ENCODE data around the gene TAF5L. TPM values are rescaled to one million over a fixed set of nuclear protein-coding genes. Genes with fewer than 3 reads are reported as not detected.

Gene TAF5L
- polyA plus RNA-seq, 1 donor (not counting 4 experiments of a cell fraction or from before 2014, with no cell fraction given), result 23.7 TPM

DNA sequence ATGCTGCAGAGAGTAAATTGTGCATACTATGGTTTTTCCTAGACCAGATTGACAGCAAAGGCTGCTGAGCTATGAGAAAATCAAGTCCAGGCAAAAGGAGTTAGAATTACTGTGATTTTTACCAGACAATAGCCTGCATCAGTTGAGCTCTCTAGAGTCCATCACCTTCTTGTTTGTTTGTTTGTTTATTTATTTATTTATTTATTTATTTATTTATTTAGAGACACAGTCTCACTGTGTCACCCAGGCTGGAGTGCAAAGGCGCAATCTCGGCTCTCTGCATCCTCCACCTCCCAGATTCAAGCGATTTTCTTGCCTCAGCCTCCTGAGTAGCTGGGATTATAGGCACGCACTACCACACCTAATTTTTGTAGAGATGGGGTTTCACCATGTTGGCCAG is 43.2 kb downstream of the TAF5L start:
- Histone ChIP-seq H3K4me3 (ENCODE audit: control insufficient read depth in 2 of 3, extremely low read depth in 1 of 3, insufficient read depth in 2 of 3, low read depth in 1 of 3, low read length in 3 of 3) (no peak overlapping the region), H3K27ac (ENCODE audit: control insufficient read depth, insufficient read depth, low read length) (no peak overlapping the region), H3K27me3 (ENCODE audit: control insufficient read depth, extremely low read depth, insufficient read depth, low read length) (no peaks in the 10 kb centered on the region), H3K9me3 (ENCODE audit: control insufficient read depth, low read depth, low read length) (no peaks in the 10 kb centered on the region), H2AFZ (ENCODE audit: control insufficient read depth, low read length) (no peak overlapping the region), H3K36me3 (ENCODE audit: control insufficient read depth in 2 of 2, extremely low read depth in 1 of 2, insufficient read depth in 2 of 2, low read length in 2 of 2) (no peaks in the 10 kb centered on the region), H3K4me1 (ENCODE audit: control insufficient read depth, extremely low read depth, insufficient read depth, low read length) (peaks cover 6% of the 10 kb centered on the region), H4K20me1 (ENCODE audit: control insufficient read depth, extremely low read depth, insufficient read depth, low read length) (no peaks in the 10 kb centered on the region), H3K9ac (ENCODE audit: control insufficient read depth, extremely low read depth, insufficient read depth, low read length) (no peak overlapping the region), H3K9me1 (ENCODE audit: control insufficient read depth, extremely low read depth, insufficient read depth, low read length) (no peaks in the 10 kb centered on the region), H3K4me2 (ENCODE audit: control insufficient read depth, extremely low read depth, insufficient read depth, low read depth, low read length) (no peak overlapping the region), H3K79me2 (ENCODE audit: control insufficient read depth, insufficient read depth, low read length) (no peaks in the 10 kb centered on the region)
- FAIRE-seq (no peak), DNase-seq (ENCODE audit: low read depth, low spot score) (no peak)
- no peak for TF ChIP-seq EZH2 (IDR thresholded peaks at IDR 0.05; ENCODE audit: low read length)
- TF ChIP-seq, protein P1, sequence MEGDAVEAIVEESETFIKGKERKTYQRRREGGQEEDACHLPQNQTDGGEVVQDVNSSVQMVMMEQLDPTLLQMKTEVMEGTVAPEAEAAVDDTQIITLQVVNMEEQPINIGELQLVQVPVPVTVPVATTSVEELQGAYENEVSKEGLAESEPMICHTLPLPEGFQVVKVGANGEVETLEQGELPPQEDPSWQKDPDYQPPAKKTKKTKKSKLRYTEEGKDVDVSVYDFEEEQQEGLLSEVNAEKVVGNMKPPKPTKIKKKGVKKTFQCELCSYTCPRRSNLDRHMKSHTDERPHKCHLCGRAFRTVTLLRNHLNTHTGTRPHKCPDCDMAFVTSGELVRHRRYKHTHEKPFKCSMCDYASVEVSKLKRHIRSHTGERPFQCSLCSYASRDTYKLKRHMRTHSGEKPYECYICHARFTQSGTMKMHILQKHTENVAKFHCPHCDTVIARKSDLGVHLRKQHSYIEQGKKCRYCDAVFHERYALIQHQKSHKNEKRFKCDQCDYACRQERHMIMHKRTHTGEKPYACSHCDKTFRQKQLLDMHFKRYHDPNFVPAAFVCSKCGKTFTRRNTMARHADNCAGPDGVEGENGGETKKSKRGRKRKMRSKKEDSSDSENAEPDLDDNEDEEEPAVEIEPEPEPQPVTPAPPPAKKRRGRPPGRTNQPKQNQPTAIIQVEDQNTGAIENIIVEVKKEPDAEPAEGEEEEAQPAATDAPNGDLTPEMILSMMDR (optimal IDR thresholded peaks at IDR 0.05 in 1 of 3, IDR thresholded peaks at IDR 0.05 in 1 of 3, conservative IDR thresholded peaks at IDR 0.05 in 1 of 3; ENCODE audit: extremely low read depth in 1 of 3, insufficient read depth in 2 of 3, low read length in 3 of 3), result no peak
- dilution Hi-C loops (cut with MboI; ENCODE audit: extremely low pct_ligation_motif_present, low sequenced_read_pairs), result no loop called here

DNA sequence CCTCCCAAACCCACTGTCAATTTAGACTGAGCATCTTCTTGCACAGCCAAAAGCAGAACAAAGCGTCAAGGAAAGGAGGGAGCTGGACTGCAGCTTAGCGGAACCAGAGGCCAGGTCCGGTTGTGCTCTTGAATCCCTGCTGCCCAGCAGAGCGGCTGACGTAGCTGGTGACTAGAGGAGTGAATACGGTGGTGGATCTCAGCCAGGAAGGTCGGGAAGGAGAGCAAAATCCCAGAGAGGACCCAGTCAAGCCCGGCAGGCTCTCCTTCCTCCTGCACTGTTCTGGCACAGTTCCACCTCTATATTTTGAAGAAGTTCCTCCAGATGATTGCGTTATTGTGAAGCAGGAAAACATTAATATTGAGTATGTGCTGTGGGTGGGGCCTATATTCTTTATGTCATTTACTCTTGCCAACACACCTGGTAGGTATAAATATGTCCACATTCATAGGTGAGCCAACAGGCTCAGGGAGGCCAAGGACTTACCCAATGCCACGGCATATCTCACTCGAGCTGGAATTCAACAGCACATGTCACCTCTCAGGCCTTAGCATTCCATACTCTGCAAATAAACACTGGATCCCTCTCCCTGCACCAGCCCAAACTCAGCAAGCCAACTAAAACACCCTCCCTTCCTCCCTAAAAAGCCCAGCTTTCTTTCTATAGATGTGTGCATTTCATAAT is 43.8 kb downstream of the TAF5L start:
- Histone ChIP-seq H4K20me1 (ENCODE audit: control insufficient read depth, extremely low read depth, insufficient read depth, low read length) (no peaks in the 10 kb centered on the region), H3K36me3 (ENCODE audit: control insufficient read depth in 2 of 2, extremely low read depth in 1 of 2, insufficient read depth in 2 of 2, low read length in 2 of 2) (no peaks in the 10 kb centered on the region), H3K27me3 (ENCODE audit: control insufficient read depth, extremely low read depth, insufficient read depth, low read length) (no peaks in the 10 kb centered on the region), H3K4me1 (ENCODE audit: control insufficient read depth, extremely low read depth, insufficient read depth, low read length) (peaks cover 6% of the 10 kb centered on the region), H3K79me2 (ENCODE audit: control insufficient read depth, insufficient read depth, low read length) (no peaks in the 10 kb centered on the region), H3K4me3 (ENCODE audit: control insufficient read depth in 2 of 3, extremely low read depth in 1 of 3, insufficient read depth in 2 of 3, low read depth in 1 of 3, low read length in 3 of 3) (no peak overlapping the region), H3K4me2 (ENCODE audit: control insufficient read depth, extremely low read depth, insufficient read depth, low read depth, low read length) (peak overlapping the region; percentile 39), H3K27ac (ENCODE audit: control insufficient read depth, insufficient read depth, low read length) (no peak overlapping the region), H3K9me1 (ENCODE audit: control insufficient read depth, extremely low read depth, insufficient read depth, low read length) (no peaks in the 10 kb centered on the region), H3K9ac (ENCODE audit: control insufficient read depth, extremely low read depth, insufficient read depth, low read length) (no peak overlapping the region), H3K9me3 (ENCODE audit: control insufficient read depth, low read depth, low read length) (no peaks in the 10 kb centered on the region), H2AFZ (ENCODE audit: control insufficient read depth, low read length) (peak overlapping the region; percentile 60)
- dilution Hi-C loops (cut with MboI; ENCODE audit: extremely low pct_ligation_motif_present, low sequenced_read_pairs), result no loop called here
- FAIRE-seq (no peak), DNase-seq (ENCODE audit: low read depth, low spot score) (no peak)
- TF ChIP-seq, protein P1 (optimal IDR thresholded peaks at IDR 0.05 in 1 of 3, IDR thresholded peaks at IDR 0.05 in 1 of 3, conservative IDR thresholded peaks at IDR 0.05 in 1 of 3; ENCODE audit: extremely low read depth in 1 of 3, insufficient read depth in 2 of 3, low read length in 3 of 3), result no peak

Measured in keratinocyte (primary cell).